ENCODE measurements around the gene EFHD1.
"Not testable (repeated sequence)": the region's sequence is repeated elsewhere in the genome, so short reads cannot be mapped to it uniquely, and the experiment has no call there.

The EFHD1 gene

DNA sequence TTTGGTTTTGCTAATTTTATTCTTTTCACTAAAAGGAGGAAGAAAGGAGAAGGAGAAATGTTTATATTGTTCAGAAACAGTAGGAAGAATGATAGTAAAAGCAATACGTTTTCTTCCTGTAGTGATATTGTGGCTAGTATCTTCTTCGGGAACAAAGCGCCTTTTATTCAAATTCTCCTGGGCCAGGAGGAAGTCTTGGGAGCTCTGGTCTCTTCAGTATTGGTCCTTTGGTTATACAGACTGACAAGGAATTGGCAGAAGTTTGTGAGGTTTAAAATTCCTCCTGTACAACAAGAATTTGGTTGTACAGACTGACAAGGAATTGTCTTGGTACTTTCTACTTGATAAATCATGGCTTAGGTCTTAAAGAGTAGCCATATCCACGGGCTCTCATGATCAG is 73.7 kb downstream of the EFHD1 start:
- no peak overlapping the region for H3K9ac ChIP-seq (ENCODE audit: low read depth in 1 of 2, low read length in 2 of 2)
- H3K4me1 ChIP-seq (ENCODE audit: control insufficient read depth in 2 of 2, insufficient read depth in 2 of 2, low read length in 2 of 2): peaks cover 0 to 2% of the 10 kb centered on the region in 2 donors
- H3K4me3 ChIP-seq (ENCODE audit: low read length in 2 of 2): no peak overlapping the region
- no peak overlapping the region for H3K27ac ChIP-seq (ENCODE audit: low read depth in 2 of 2, low read length in 2 of 2)
- no peaks in the 10 kb centered on the region for H3K9me3 ChIP-seq (ENCODE audit: control insufficient read depth in 2 of 2, low read length in 2 of 2)
- peaks cover 11% of the 10 kb centered on the region in 2 donors for H3K36me3 ChIP-seq (ENCODE audit: control insufficient read depth in 2 of 2, insufficient read depth in 2 of 2, low read length in 2 of 2)
- no peaks in the 10 kb centered on the region for H3K27me3 ChIP-seq (ENCODE audit: control insufficient read depth in 2 of 2, insufficient read depth in 2 of 2, low read length in 2 of 2)

DNA sequence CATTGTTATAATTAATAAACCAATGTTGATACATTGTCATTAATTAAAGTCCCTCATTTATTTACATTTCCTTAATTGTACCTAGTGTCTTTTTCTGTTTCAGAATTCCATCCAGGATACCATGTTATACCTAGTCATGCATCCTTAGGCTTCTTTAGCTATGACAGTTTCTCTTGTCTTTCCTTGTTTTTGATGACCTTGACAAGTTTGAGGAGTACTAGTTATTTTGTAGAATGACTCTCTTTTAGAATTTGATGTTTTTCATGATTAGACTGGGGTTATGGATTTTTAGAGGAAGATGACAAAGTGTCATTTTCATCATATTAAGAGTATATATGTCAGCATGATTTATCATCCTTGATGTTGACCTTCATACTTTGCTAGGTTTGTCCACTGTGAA is 80.1 kb downstream of the EFHD1 start:
- H3K36me3 ChIP-seq (ENCODE audit: control insufficient read depth in 2 of 2, insufficient read depth in 2 of 2, low read length in 2 of 2): peaks cover 2 to 16% of the 10 kb centered on the region in 2 donors
- no peaks in the 10 kb centered on the region for H3K4me1 ChIP-seq (ENCODE audit: control insufficient read depth in 2 of 2, insufficient read depth in 2 of 2, low read length in 2 of 2)
- H3K9ac ChIP-seq (ENCODE audit: low read depth in 1 of 2, low read length in 2 of 2): no peak overlapping the region
- H3K27ac ChIP-seq (ENCODE audit: low read depth in 2 of 2, low read length in 2 of 2): no peak overlapping the region
- H3K27me3 ChIP-seq (ENCODE audit: control insufficient read depth in 2 of 2, insufficient read depth in 2 of 2, low read length in 2 of 2): no peaks in the 10 kb centered on the region
- H3K4me3 ChIP-seq (ENCODE audit: low read length in 2 of 2): no peak overlapping the region
- H3K9me3 ChIP-seq (ENCODE audit: control insufficient read depth in 2 of 2, low read length in 2 of 2): no peaks in the 10 kb centered on the region

DNA sequence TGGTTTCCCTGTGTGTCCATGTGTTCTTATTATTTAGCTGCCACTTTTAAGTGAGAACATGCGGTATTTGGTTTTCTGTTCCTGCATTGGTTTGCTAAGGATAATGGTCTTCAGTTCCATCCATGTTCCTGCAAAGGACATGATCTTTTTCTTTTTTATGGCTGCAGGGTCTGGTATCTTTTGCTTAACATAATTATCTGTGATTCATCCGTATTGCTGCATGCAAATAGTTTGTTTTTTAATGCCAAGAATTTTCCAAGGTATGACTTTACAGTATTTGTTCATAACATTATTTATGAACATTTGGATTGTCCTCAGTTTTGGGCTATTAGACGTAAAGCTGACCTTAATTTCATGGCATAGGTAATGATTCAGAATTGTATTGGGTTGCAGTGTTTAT is 81.6 kb downstream of the EFHD1 start:
- Histone ChIP-seq H3K36me3 (ENCODE audit: control insufficient read depth in 2 of 2, insufficient read depth in 2 of 2, low read length in 2 of 2) (peaks cover 4 to 16% of the 10 kb centered on the region in 2 donors), H3K9ac (ENCODE audit: low read depth in 1 of 2, low read length in 2 of 2) (no peak overlapping the region), H3K4me1 (ENCODE audit: control insufficient read depth in 2 of 2, insufficient read depth in 2 of 2, low read length in 2 of 2) (no peaks in the 10 kb centered on the region), H3K9me3 (ENCODE audit: control insufficient read depth in 2 of 2, low read length in 2 of 2) (no peaks in the 10 kb centered on the region), H3K27ac (ENCODE audit: low read depth in 2 of 2, low read length in 2 of 2) (no peak overlapping the region), H3K27me3 (ENCODE audit: control insufficient read depth in 2 of 2, insufficient read depth in 2 of 2, low read length in 2 of 2) (no peaks in the 10 kb centered on the region), H3K4me3 (ENCODE audit: low read length in 2 of 2) (no peak overlapping the region)

GRCh38 chr2:232720056-232720455 is 86.7 kb downstream of the EFHD1 start:
- H3K27ac ChIP-seq (ENCODE audit: low read depth in 2 of 2, low read length in 2 of 2); H3K27me3 ChIP-seq (ENCODE audit: control insufficient read depth in 2 of 2, insufficient read depth in 2 of 2, low read length in 2 of 2); H3K9ac ChIP-seq (ENCODE audit: low read depth in 1 of 2, low read length in 2 of 2); H3K9me3 ChIP-seq (ENCODE audit: control insufficient read depth in 2 of 2, low read length in 2 of 2); H3K4me3 ChIP-seq (ENCODE audit: low read length in 2 of 2); H3K4me1 ChIP-seq (ENCODE audit: control insufficient read depth in 2 of 2, insufficient read depth in 2 of 2, low read length in 2 of 2): not testable (repeated sequence)
- peaks cover 5 to 24% of the 10 kb centered on the region in 2 donors for H3K36me3 ChIP-seq (ENCODE audit: control insufficient read depth in 2 of 2, insufficient read depth in 2 of 2, low read length in 2 of 2)

GRCh38 chr2:232721261-232721660 is 87.9 kb downstream of the EFHD1 start:
- Histone ChIP-seq H3K9ac (ENCODE audit: low read depth in 1 of 2, low read length in 2 of 2) (no peak overlapping the region), H3K27me3 (ENCODE audit: control insufficient read depth in 2 of 2, insufficient read depth in 2 of 2, low read length in 2 of 2) (no peaks in the 10 kb centered on the region), H3K4me1 (ENCODE audit: control insufficient read depth in 2 of 2, insufficient read depth in 2 of 2, low read length in 2 of 2) (no peaks in the 10 kb centered on the region), H3K27ac (ENCODE audit: low read depth in 2 of 2, low read length in 2 of 2) (no peak overlapping the region), H3K4me3 (ENCODE audit: low read length in 2 of 2) (no peak overlapping the region), H3K36me3 (ENCODE audit: control insufficient read depth in 2 of 2, insufficient read depth in 2 of 2, low read length in 2 of 2) (peaks cover 11 to 32% of the 10 kb centered on the region in 2 donors), H3K9me3 (ENCODE audit: control insufficient read depth in 2 of 2, low read length in 2 of 2) (no peaks in the 10 kb centered on the region)

DNA sequence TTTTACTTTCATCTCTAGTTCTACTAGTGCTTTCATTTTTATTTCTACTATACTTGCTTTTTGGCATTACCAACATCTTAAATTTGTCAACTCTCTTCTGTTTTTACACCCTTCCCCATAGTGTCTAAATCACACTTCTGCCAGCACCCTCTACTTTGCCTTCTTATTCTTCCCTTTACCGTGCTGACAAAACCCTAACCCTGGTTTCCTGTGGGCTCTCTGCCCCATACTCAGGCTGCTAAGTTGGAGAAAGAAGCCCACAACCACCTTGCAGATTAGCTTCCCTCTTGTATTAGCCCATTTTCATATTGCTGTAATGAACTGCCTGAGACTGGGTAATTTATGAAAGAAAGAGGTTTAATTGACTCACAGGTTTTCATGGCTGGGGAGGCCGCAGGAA is 88.5 kb downstream of the EFHD1 start:
- no peaks in the 10 kb centered on the region for H3K27me3 ChIP-seq (ENCODE audit: control insufficient read depth in 2 of 2, insufficient read depth in 2 of 2, low read length in 2 of 2)
- no peak overlapping the region for H3K9ac ChIP-seq (ENCODE audit: low read depth in 1 of 2, low read length in 2 of 2)
- no peak overlapping the region for H3K27ac ChIP-seq (ENCODE audit: low read depth in 2 of 2, low read length in 2 of 2)
- peaks cover 11 to 32% of the 10 kb centered on the region in 2 donors for H3K36me3 ChIP-seq (ENCODE audit: control insufficient read depth in 2 of 2, insufficient read depth in 2 of 2, low read length in 2 of 2)
- no peak overlapping the region for H3K4me3 ChIP-seq (ENCODE audit: low read length in 2 of 2)
- H3K4me1 ChIP-seq (ENCODE audit: control insufficient read depth in 2 of 2, insufficient read depth in 2 of 2, low read length in 2 of 2): no peaks in the 10 kb centered on the region
- H3K9me3 ChIP-seq (ENCODE audit: control insufficient read depth in 2 of 2, low read length in 2 of 2): no peaks in the 10 kb centered on the region

GRCh38 chr2:232723027-232723426 is 89.6 kb downstream of the EFHD1 start:
- H3K4me3 ChIP-seq (ENCODE audit: low read length in 2 of 2): no peak overlapping the region
- no peak overlapping the region for H3K9ac ChIP-seq (ENCODE audit: low read depth in 1 of 2, low read length in 2 of 2)
- no peaks in the 10 kb centered on the region for H3K27me3 ChIP-seq (ENCODE audit: control insufficient read depth in 2 of 2, insufficient read depth in 2 of 2, low read length in 2 of 2)
- H3K4me1 ChIP-seq (ENCODE audit: control insufficient read depth in 2 of 2, insufficient read depth in 2 of 2, low read length in 2 of 2): no peaks in the 10 kb centered on the region
- H3K36me3 ChIP-seq (ENCODE audit: control insufficient read depth in 2 of 2, insufficient read depth in 2 of 2, low read length in 2 of 2): peaks cover 11 to 28% of the 10 kb centered on the region in 2 donors
- no peaks in the 10 kb centered on the region for H3K9me3 ChIP-seq (ENCODE audit: control insufficient read depth in 2 of 2, low read length in 2 of 2)
- no peak overlapping the region for H3K27ac ChIP-seq (ENCODE audit: low read depth in 2 of 2, low read length in 2 of 2)

GRCh38 chr2:232728785-232729184 is 95.4 kb downstream of the EFHD1 start:
- no peaks in the 10 kb centered on the region for H3K9me3 ChIP-seq (ENCODE audit: control insufficient read depth in 2 of 2, low read length in 2 of 2)
- H3K27ac ChIP-seq (ENCODE audit: low read depth in 2 of 2, low read length in 2 of 2): no peak overlapping the region
- peaks cover 15 to 31% of the 10 kb centered on the region in 2 donors for H3K36me3 ChIP-seq (ENCODE audit: control insufficient read depth in 2 of 2, insufficient read depth in 2 of 2, low read length in 2 of 2)
- no peak overlapping the region for H3K4me3 ChIP-seq (ENCODE audit: low read length in 2 of 2)
- no peak overlapping the region for H3K9ac ChIP-seq (ENCODE audit: low read depth in 1 of 2, low read length in 2 of 2)
- no peaks in the 10 kb centered on the region for H3K4me1 ChIP-seq (ENCODE audit: control insufficient read depth in 2 of 2, insufficient read depth in 2 of 2, low read length in 2 of 2)
- no peaks in the 10 kb centered on the region for H3K27me3 ChIP-seq (ENCODE audit: control insufficient read depth in 2 of 2, insufficient read depth in 2 of 2, low read length in 2 of 2)

DNA sequence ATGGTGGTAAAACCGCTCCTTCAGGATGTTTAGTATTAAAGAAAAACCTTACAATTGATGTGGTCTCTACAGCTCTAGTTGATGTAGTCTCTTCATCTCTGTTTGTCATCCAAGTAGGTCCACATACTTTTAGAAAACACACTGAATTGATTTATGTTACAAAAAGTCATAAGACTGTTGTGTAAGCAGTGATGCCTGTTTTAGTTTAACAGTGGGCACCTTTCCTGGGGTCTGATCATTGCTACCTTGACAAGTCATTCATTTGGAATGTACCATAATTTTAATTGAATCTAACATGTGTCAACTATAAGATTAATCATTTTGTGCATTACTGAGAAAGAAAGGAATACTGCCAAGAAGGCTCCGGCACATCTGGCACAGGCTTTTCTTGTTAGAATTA is 98.1 kb downstream of the EFHD1 start:
- no peak overlapping the region for H3K4me3 ChIP-seq (ENCODE audit: low read length in 2 of 2)
- peaks cover 12 to 26% of the 10 kb centered on the region in 2 donors for H3K36me3 ChIP-seq (ENCODE audit: control insufficient read depth in 2 of 2, insufficient read depth in 2 of 2, low read length in 2 of 2)
- no peak overlapping the region for H3K9ac ChIP-seq (ENCODE audit: low read depth in 1 of 2, low read length in 2 of 2)
- no peak overlapping the region for H3K27ac ChIP-seq (ENCODE audit: low read depth in 2 of 2, low read length in 2 of 2)
- no peaks in the 10 kb centered on the region for H3K4me1 ChIP-seq (ENCODE audit: control insufficient read depth in 2 of 2, insufficient read depth in 2 of 2, low read length in 2 of 2)
- H3K9me3 ChIP-seq (ENCODE audit: control insufficient read depth in 2 of 2, low read length in 2 of 2): no peaks in the 10 kb centered on the region
- H3K27me3 ChIP-seq (ENCODE audit: control insufficient read depth in 2 of 2, insufficient read depth in 2 of 2, low read length in 2 of 2): no peaks in the 10 kb centered on the region
